HepG2 (cell line): ENCODE results near the gene CCDC83. TPM values are rescaled to one million over a fixed set of nuclear protein-coding genes. Genes with fewer than 3 reads are reported as not detected.
A peak's percentile ranks its signal among the peaks of the same experiment; 100 is the strongest.

Experiments
- ATAC-seq: fragments of 200-7000 bp; cut with Tn5 transposase; 3 replicates; pipeline ENCODE4 v1.9.1; 2020; ENCODE audit warnings: mild to moderate bottlenecking, moderate library complexity
- BruUV-seq: library from RNA; stranded (reverse); fragments of 400-500 nt; replicated peaks from 2 replicates; lab custom pipeline; 2021; lab: Mats Ljungman, UMichigan
- CTCF ChIA-PET: fragments of 300-600 bp; formaldehyde crosslinking; extraction: SDS; loops from one replicate; lab custom pipeline; 2021; ENCODE audit warnings: low total read pairs, inconsistent platforms, low intra/inter-chr PET ratio; lab: Yijun Ruan, JAX
- POLR2A ChIA-PET: fragments of 350-600 bp; sonication (Branson Sonifier 250); formaldehyde crosslinking; loops from one replicate; lab custom pipeline; 2020; ENCODE audit warnings: antibody characterized with exemption, inconsistent platforms; lab: Yijun Ruan, JAX
- DNase-seq: peaks from one replicate; pipeline ENCODE4 v3.0.0-alpha.2; 2015; ENCODE audit warnings: low spot score
- FAIRE-seq: peaks from 3 replicates; lab custom pipeline; 2011; peaks lifted over from hg19 to GRCh38; lab: Jason Lieb, UNC
- H2AFZ ChIP-seq: one replicate; pipeline ENCODE4 v1.6.1; 2011; ENCODE audit warnings: low read length, inconsistent platforms
- H3K27ac ChIP-seq: fragments of 300-600 bp; 3 replicates; pipeline ENCODE4 v1.8.0; 2011; ENCODE audit warnings: mixed run types, mild to moderate bottlenecking, mixed read lengths, low read length, inconsistent platforms; ENCODE audit not compliant: insufficient read depth; ENCODE audit errors: extremely low read length
- H3K27me3 ChIP-seq, 2 experiments: fragments of 200-600 bp in 1 of 2; 2 replicates in 1 of 2; 3 replicates in 1 of 2; pipeline versions ENCODE4 v1.6.0 to v1.8.0; 2011; ENCODE audit warnings: low read length in 2 of 2, mild to moderate bottlenecking in 2 of 2, moderate library complexity in 2 of 2, inconsistent platforms in 1 of 2; ENCODE audit not compliant: insufficient read depth in 2 of 2, control insufficient read depth in 1 of 2
- H3K36me3 ChIP-seq, 2 experiments: fragments of 200-600 bp in 1 of 2; replicated peaks in 1 of 2; 2 replicates in 1 of 2; 3 replicates in 1 of 2; pipeline versions ENCODE4 v1.5.1 to v1.8.0; 2011; ENCODE audit warnings: low read length in 2 of 2, inconsistent platforms in 1 of 2; ENCODE audit not compliant: insufficient read depth in 2 of 2, control insufficient read depth in 1 of 2
- H3K4me1 ChIP-seq: 2 replicates; pipeline ENCODE4 v1.5.1; 2012; ENCODE audit warnings: low read length, inconsistent platforms; ENCODE audit not compliant: insufficient read depth
- H3K4me2 ChIP-seq: 2 replicates; pipeline ENCODE4 v1.6.0; 2011; ENCODE audit warnings: low read depth, low read length, inconsistent platforms
- H3K4me3 ChIP-seq, 3 experiments: fragments of 200-600 bp in 1 of 3; sonication (generic), shearing (Covaris generic) in 1 of 3; replicated peaks in 1 of 3; 2 replicates each; pipeline ENCODE4 v1.5.1; 2011 to 2016; ENCODE audit warnings: low read length in 3 of 3, inconsistent platforms in 2 of 3, low read depth in 2 of 3, mild to moderate bottlenecking in 2 of 3, control low read depth in 1 of 3, mixed read lengths in 1 of 3; ENCODE audit not compliant: insufficient read depth in 1 of 3
- H3K79me2 ChIP-seq: one replicate; pipeline ENCODE4 v1.6.1; 2011; ENCODE audit warnings: low read length, inconsistent platforms; ENCODE audit not compliant: insufficient read depth
- H3K9ac ChIP-seq: 2 replicates; pipeline ENCODE4 v1.6.0; 2011; ENCODE audit warnings: mild to moderate bottlenecking, low read depth, low read length, inconsistent platforms; ENCODE audit not compliant: insufficient read depth
- H3K9me3 ChIP-seq: 2 replicates; pipeline ENCODE4 v1.5.1; 2012; ENCODE audit warnings: mild to moderate bottlenecking, low read length
- H4K20me1 ChIP-seq: 2 replicates; pipeline ENCODE4 v1.6.0; 2011; ENCODE audit warnings: inconsistent platforms, mild to moderate bottlenecking, low read length, moderate library complexity; ENCODE audit not compliant: insufficient read depth
- CEBPB ChIP-seq: IDR thresholded peaks from 2 replicates; pipeline ENCODE4 v1.6.1; 2011; ENCODE audit warnings: low read depth, low read length, improper control_type of control experiment, borderline replicate concordance
- CEBPG ChIP-seq: IDR thresholded peaks from 2 replicates; pipeline ENCODE4 v1.6.1; 2016
- KLF6 ChIP-seq: IDR thresholded peaks from 2 replicates; pipeline ENCODE4 v1.8.0; 2016; ENCODE audit warnings: missing biosample characterization, missing genetic modification reagents
- SOX6 ChIP-seq, 2 experiments: fragments of 450-650 bp in 1 of 2; sonication (generic) in 1 of 2; formaldehyde crosslinking in 1 of 2; IDR thresholded peaks; 2 replicates each; pipeline versions ENCODE4 v1.4.0 to v1.6.1; 2017 to 2020; ENCODE audit warnings: antibody characterized with exemption in 1 of 2, mild to moderate bottlenecking in 1 of 2, missing genetic modification reagents in 1 of 2
- ZBTB38 ChIP-seq: sonication (generic); formaldehyde crosslinking; IDR thresholded peaks from 2 replicates; pipeline ENCODE4 v1.5.1; 2020; ENCODE audit warnings: mild to moderate bottlenecking, missing genetic modification reagents
- ZNF441 ChIP-seq: sonication (generic); formaldehyde crosslinking; IDR thresholded peaks from 2 replicates; pipeline ENCODE4 v1.7.0; 2021; ENCODE audit warnings: missing genetic modification reagents, borderline replicate concordance
- ZNF558 ChIP-seq: sonication (generic); formaldehyde crosslinking; IDR thresholded peaks from 2 replicates; pipeline ENCODE4 v1.9.0; 2022; ENCODE audit warnings: mild to moderate bottlenecking, missing genetic modification reagents, borderline replicate concordance
- WGBS: methylation state at CpG from one replicate; pipeline ENCODE4 v1.1.6; 2017; ENCODE audit warnings: low lambda C conversion rate; 5-methylcytosine and 5-hydroxymethylcytosine counted together
- in situ Hi-C: cut with HindIII; loops from 2 replicates; pipeline ENCODE4 v1.10.0; 2017; ENCODE audit warnings: low pct_unique_long_range_greater_than_20kb; ENCODE audit not compliant: extremely low pct_ligation_motif_present
- intact Hi-C: fragments of 100-400 bp; cut with micrococcal nuclease; formaldehyde crosslinking; loops from one replicate; pipeline ENCODE4 v1.10.0; 2022; ENCODE audit not compliant: unreplicated experiment
- polyA plus RNA-seq, 8 experiments: library from polyadenylated mRNA; depleted of rRNA in 3 of 8; stranded (reverse) in 7 of 8; unstranded in 1 of 8; fragments of >200 nt; fragmentation: Illumina TruSeq in 4 of 8; extraction: Trizol in 4 of 8; gene quantifications; 2 replicates each; pipeline versions ENCODE4 v1.2.1 to v1.2.3, GENCODE V29; 2011 to 2016; ENCODE audit warnings: low read depth in 4 of 8, missing spikeins in 1 of 8, mixed read lengths in 1 of 8; ENCODE audit not compliant: insufficient read depth in 1 of 8
- total RNA-seq, 5 experiments: library from RNA; depleted of rRNA; stranded (reverse); fragments of >200 nt; fragmentation: Illumina TruSeq; extraction: Trizol; gene quantifications; 2 replicates each; pipeline ENCODE4 v1.2.3, GENCODE V29; 2016; ENCODE audit warnings: low read depth in 1 of 5
- TF ChIP-seq, protein P1 (sequence below): sonication (generic); formaldehyde crosslinking; conservative IDR thresholded peaks from 2 replicates; pipeline ENCODE4 v1.4.0; 2020; ENCODE audit warnings: missing genetic modification reagents
- TF ChIP-seq, protein P2 (sequence below): sonication (generic); formaldehyde crosslinking; IDR thresholded peaks from 2 replicates; pipeline ENCODE4 v1.4.0; 2020; ENCODE audit warnings: mild to moderate bottlenecking, missing genetic modification reagents

Gene CCDC83
- total and polyA plus RNA-seq, 2 of the 13 experiments (the other 11 are each of a cell fraction or from before 2014, with no cell fraction given), result not detected

DNA sequence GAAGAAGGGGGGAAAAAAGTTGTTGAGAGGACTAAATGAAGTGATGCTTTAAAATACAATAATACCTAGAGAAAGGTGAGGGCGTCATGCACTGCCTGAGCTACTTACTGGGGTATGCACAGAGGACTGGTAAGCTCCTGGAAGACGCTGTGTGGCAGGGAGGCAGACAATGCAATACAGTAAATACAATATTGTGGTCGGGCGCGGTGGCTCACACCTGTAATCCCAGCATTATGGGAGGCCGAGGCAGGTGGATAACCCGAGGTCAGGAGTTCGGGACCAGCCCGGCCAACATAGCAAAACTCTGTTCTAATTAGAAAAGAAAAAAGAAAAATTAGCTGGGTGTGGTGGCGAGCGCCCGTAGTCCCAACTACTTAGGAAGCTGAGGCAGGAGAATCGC, 43.6 kb upstream of the CCDC83 start:
- no peak for FAIRE-seq
- intact Hi-C loops (no loop called here), in situ Hi-C loops (no loop called here)
- no peak for TF ChIP-seq ZBTB38
- Histone ChIP-seq H3K4me3 (peak overlapping the region in 1 of 3 experiments; percentile 67; a peak in 1 of 6 replicates), H3K9ac (no peak overlapping the region), H3K4me1 (peaks cover 10% of the 10 kb centered on the region), H3K27ac (no peak overlapping the region), H3K79me2 (no peaks in the 10 kb centered on the region), H3K27me3 (peaks cover 0 to 25% of the 10 kb centered on the region in 2 experiments; a peak in 2 of 5 replicates), H2AFZ (no peak overlapping the region), H3K36me3 (no peaks in the 10 kb centered on the region), H3K9me3 (no peaks in the 10 kb centered on the region), H3K4me2 (peak overlapping the region; percentile 85), H4K20me1 (no peaks in the 10 kb centered on the region)
- no peak for ATAC-seq
- DNase-seq, result no peak
- POLR2A ChIA-PET, result no interaction called here
- WGBS, result 90% methylated on average over 13 of the region's 13 CpGs
- CTCF ChIA-PET, result no interaction called here
- BruUV-seq, result no TSS peak

DNA sequence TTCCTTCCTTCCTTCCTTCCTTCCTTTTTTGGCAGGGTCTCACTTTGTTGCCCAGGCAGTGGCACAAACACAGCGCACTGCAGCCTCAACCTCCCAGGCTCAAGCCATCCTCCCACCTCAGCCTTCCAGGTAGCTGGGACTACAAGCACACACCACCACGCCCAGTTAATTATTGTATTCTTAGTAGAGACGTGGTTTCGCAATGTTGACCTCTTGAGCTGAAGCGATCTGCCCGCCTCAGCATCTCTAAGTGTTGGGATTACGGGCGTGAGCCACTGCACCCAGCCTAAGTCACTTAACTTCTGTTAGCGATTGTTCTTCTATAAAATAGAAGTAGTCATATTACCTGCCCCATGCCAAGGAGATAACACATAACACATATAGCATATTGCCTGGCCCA, 41.5 kb upstream of the CCDC83 start:
- BruUV-seq, result no TSS peak
- TF ChIP-seq ZNF441 (CRISPR knock-in tag) (no peak), CEBPB (peak; percentile 76), CEBPG (CRISPR knock-in tag) (peak; percentile 50), KLF6 (no peak), SOX6 (IDR thresholded peaks at IDR 0.05) (no peak), SOX6 (CRISPR knock-in tag; IDR thresholded peaks at IDR 0.05) (peak; percentile 34; the same call in 1 of the 2 replicates), ZNF558 (CRISPR knock-in tag) (no peak)
- TF ChIP-seq, protein P1, sequence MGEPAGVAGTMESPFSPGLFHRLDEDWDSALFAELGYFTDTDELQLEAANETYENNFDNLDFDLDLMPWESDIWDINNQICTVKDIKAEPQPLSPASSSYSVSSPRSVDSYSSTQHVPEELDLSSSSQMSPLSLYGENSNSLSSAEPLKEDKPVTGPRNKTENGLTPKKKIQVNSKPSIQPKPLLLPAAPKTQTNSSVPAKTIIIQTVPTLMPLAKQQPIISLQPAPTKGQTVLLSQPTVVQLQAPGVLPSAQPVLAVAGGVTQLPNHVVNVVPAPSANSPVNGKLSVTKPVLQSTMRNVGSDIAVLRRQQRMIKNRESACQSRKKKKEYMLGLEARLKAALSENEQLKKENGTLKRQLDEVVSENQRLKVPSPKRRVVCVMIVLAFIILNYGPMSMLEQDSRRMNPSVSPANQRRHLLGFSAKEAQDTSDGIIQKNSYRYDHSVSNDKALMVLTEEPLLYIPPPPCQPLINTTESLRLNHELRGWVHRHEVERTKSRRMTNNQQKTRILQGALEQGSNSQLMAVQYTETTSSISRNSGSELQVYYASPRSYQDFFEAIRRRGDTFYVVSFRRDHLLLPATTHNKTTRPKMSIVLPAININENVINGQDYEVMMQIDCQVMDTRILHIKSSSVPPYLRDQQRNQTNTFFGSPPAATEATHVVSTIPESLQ, result no peak
- TF ChIP-seq, protein P2, sequence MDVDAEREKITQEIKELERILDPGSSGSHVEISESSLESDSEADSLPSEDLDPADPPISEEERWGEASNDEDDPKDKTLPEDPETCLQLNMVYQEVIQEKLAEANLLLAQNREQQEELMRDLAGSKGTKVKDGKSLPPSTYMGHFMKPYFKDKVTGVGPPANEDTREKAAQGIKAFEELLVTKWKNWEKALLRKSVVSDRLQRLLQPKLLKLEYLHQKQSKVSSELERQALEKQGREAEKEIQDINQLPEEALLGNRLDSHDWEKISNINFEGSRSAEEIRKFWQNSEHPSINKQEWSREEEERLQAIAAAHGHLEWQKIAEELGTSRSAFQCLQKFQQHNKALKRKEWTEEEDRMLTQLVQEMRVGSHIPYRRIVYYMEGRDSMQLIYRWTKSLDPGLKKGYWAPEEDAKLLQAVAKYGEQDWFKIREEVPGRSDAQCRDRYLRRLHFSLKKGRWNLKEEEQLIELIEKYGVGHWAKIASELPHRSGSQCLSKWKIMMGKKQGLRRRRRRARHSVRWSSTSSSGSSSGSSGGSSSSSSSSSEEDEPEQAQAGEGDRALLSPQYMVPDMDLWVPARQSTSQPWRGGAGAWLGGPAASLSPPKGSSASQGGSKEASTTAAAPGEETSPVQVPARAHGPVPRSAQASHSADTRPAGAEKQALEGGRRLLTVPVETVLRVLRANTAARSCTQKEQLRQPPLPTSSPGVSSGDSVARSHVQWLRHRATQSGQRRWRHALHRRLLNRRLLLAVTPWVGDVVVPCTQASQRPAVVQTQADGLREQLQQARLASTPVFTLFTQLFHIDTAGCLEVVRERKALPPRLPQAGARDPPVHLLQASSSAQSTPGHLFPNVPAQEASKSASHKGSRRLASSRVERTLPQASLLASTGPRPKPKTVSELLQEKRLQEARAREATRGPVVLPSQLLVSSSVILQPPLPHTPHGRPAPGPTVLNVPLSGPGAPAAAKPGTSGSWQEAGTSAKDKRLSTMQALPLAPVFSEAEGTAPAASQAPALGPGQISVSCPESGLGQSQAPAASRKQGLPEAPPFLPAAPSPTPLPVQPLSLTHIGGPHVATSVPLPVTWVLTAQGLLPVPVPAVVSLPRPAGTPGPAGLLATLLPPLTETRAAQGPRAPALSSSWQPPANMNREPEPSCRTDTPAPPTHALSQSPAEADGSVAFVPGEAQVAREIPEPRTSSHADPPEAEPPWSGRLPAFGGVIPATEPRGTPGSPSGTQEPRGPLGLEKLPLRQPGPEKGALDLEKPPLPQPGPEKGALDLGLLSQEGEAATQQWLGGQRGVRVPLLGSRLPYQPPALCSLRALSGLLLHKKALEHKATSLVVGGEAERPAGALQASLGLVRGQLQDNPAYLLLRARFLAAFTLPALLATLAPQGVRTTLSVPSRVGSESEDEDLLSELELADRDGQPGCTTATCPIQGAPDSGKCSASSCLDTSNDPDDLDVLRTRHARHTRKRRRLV (CRISPR knock-in tag), result no peak
- Histone ChIP-seq H3K4me3 (no peak overlapping the region), H3K27me3 (peaks cover 0 to 25% of the 10 kb centered on the region in 2 experiments; a peak in 2 of 5 replicates), H3K79me2 (no peaks in the 10 kb centered on the region), H3K4me2 (no peak overlapping the region), H3K9me3 (no peaks in the 10 kb centered on the region), H4K20me1 (no peaks in the 10 kb centered on the region), H2AFZ (no peak overlapping the region), H3K4me1 (peaks cover 10% of the 10 kb centered on the region), H3K36me3 (no peaks in the 10 kb centered on the region), H3K27ac (no peak overlapping the region), H3K9ac (no peak overlapping the region)
- peak; percentile 9 for DNase-seq
- CTCF ChIA-PET, result no interaction called here
- intact Hi-C loops, result no loop called here
- ATAC-seq, result no peak
- POLR2A ChIA-PET, result no interaction called here
- in situ Hi-C loops, result no loop called here
- no peak for FAIRE-seq
- 10% methylated on average over 9 of the region's 9 CpGs for WGBS
